DMS 273 (cell line): ENCODE results near the gene FBXL2.

ENCODE experiments used
- DNase-seq: peaks from one replicate; lab custom pipeline; 2025; ENCODE audit not compliant: unreplicated experiment; lab: John Stamatoyannopoulos, UW

Gene FBXL2, protein sequence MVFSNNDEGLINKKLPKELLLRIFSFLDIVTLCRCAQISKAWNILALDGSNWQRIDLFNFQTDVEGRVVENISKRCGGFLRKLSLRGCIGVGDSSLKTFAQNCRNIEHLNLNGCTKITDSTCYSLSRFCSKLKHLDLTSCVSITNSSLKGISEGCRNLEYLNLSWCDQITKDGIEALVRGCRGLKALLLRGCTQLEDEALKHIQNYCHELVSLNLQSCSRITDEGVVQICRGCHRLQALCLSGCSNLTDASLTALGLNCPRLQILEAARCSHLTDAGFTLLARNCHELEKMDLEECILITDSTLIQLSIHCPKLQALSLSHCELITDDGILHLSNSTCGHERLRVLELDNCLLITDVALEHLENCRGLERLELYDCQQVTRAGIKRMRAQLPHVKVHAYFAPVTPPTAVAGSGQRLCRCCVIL

DNA sequence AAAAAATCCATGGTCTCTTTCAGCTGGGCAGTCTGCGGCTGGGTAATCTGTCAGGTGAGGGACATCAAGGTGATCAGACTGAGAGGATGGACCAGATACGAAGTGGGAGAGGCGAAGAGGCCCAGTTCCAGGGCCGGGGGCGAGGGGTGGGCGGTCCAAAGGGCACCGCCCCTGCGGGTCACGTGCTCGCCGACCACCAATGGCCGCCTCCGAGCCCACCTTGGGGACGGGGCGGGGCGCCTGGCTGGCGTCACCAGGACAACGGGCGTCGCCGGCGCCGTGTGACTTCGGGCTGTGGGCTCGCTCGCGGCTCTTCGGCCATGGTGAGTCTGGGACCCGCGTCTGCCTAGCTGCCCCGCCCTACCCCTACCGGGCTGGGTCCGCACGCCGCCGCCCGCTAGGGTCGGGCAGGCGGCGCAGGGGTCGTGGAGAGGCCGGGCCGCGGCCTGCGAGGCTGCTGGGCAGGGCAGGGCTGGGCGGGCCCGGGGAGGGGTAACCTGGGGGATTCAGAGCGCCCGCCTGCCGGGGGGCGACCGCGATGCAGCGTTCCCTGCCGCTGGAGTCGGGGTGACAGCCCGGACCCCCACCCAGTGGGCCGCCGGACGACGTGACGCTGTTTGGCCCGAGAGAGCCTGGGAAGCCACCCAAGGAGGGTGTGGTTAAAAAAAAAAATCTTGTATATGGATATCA is at the start of gene FBXL2:
Gene FBXL2 (plus strand): TSS at position 250 of the 690 bp plus-strand sequence. CDS start 71 bp downstream, at position 321.
- DNase-seq, result peak; percentile 92

DNA sequence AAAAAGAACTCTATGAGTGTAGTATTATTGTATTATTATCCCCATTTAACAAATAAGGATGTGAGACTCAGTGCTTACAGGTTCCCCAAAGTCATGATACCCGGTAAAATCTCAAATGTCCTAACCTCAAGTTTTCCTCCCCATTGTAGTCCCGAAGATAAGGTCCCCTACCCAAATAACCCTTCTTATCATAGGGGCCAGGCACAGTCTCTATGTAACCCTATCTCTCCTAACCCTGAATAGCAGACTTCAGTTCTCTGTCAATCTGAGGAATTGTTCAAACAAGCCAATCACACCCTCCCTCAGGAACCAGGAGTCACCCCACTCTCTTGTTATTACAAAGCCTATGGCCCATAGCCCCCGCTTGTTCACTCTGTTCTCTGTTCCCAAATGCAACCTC is 48.2 kb upstream of the FBXL2 start:
- DNase-seq, result no peak

DNA sequence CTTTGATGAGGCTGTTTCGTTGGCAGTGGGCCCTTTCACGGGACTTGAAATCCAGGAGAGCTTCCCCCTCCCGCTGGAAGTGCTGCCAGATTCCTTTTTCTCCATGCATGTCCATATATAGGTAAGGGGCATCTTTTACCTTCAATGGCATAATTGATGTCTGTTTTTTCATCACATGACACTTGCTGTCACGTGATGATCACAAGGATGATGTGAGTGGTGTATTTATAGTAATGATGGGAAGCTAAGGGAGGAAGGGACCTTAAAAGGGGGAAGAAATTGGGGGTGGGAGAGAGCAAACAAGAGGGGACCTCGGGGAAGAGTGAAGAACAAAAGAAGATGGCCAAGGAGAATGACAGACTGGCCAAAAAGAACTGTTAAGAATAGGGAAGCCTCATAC is 47.3 kb upstream of the FBXL2 start:
- DNase-seq, result no peak

DNA sequence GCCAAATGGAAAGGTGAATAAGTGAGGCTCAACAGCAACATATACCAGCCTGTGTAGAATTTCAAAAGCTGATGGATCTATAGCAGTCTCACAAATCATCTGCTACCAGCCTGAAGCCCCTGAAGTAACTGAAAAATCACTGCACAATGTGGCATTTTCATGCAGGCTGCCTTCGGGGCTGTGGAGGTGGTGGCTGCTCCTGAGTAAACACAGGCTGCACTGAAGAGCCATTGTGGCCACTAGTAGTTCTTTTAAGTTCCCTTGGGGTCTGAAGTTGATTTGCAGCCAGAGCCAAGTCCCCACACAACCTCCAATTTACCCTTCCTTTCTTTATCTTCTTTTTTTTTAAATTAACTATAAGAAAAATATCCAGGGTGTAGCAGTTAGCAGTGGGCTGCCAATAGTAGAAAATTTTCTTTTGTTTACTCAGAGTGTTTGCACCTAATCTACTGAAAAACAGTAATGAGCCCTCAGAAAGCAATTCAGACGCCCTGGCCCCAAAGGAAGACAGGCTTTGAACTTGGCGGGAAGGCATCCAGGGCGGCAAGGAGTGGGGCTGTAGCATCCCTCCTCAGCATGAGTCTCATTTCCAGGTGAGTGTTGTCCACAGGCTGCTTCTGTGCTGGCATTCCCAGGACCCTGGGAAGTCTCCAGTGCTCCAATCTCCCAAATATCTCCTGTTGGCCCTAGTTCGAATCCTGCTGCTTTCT is 45.3 kb upstream of the FBXL2 start:
- no peak for DNase-seq

DNA sequence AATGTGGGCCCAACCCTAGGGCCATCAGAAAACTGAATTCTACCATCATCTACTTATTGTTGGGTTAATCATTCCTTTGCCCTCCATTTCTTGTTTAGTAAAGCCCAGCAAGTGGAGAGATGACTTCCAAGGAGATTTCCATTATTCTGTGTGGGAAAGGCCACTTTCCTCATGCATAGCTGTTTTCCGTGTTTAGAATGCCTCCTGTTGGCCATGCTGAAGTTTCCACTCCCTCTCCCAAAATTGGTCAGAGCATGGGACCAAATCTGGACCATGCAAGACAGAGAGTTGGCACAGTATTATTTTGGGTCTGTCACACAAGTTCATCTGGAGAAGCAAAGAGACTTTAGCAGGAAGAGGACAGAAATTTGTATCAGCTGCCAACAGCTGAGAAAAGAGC is 43.4 kb upstream of the FBXL2 start:
- DNase-seq, result no peak

DNA sequence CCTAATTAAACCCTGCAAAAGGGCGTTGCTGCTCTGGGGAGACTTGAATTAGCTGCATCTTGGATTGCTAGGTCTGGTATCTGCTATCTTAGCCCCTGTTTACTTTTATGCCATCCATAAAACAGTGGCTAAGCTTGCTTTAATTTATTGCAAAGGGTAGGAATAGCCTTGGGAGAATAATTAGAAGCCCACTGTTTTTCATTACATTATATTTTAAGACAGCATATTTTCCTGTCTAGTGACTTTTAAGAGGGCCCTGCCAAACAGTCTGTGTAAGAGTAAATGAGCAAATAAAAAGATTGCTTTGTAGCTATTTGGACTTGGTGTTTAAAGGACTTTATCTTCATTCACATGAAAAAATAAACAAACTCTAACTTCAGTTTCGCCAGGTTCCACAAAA is 41.2 kb upstream of the FBXL2 start:
- DNase-seq, result no peak

DNA sequence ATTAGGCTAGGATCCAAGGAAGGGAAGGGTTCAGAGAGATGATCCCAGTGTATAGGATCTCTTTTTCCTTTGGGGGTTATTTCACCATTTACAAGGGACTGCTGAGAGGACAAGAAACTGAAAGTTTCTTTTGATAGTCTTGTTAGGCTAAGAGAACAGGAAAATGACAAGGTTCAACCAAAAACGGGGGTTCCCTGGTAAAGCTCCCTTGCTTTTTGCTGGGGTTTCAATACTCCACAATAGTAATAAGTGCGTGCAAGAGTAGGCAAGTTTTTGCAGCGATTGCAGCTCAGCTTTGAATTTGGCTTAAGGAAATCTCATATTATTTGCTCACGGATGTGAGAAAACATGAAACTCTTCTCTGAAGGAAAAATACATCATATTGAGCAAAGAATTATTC is 39.8 kb upstream of the FBXL2 start:
- no peak for DNase-seq

DNA sequence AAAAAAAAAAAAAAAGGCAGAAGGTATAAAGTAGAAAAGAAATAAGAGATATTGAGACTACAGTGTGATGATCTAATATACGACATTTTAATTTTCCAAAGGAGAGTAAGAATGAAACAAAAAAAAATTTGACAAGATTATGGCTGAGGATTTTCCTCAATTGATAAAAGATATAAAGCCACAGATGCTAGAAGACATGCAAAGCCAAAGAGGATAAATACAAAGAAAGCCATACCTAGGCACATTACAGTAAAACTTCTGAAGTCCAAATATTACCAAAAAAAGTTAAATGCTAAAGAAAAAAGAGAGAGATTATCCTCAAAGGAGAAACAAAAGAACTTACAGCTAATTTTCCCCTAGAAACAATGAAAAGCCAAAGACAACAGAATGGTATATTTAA is 38.3 kb upstream of the FBXL2 start:
- DNase-seq, result no peak

DNA sequence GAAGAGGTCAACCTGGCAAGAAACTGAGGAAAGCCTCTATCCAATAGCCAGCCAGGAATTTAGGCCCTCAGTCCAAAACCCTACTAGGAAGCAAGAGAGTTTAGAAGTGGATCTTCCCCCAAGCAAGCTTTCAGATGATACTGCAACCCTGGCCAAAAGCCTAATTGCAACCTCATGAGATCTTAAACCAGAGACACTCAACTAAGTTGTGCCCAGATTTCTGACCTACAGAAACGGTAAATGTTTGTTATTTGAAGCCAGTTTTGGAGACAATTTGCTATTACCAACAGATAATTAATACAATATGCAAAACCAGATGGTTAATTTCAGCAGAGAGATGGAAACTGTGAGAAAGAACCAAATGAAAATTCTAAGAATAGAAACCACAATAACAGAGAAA is 37.0 kb upstream of the FBXL2 start:
- no peak for DNase-seq

DNA sequence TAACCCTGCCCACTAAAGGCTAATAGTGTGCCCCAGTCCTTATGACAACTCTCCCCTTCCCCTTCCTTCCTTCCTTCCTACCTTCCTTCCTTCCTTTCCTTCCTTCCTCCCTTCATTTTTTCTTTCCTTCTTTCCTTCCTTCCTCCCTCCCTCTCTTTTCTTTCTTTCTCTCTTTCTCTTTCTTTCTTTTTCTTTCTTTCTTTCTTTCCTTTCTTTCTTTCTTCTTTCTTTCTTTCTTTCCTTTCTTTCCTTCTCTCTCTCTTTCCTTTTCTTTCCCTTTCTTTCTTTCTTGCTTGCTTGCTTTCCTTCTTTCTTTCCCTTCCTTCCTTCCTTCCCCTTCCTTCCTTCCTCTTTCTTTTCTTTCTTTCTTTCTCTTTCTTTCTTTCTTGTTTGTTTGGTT is 30.5 kb upstream of the FBXL2 start:
- DNase-seq, result no peak

DNA sequence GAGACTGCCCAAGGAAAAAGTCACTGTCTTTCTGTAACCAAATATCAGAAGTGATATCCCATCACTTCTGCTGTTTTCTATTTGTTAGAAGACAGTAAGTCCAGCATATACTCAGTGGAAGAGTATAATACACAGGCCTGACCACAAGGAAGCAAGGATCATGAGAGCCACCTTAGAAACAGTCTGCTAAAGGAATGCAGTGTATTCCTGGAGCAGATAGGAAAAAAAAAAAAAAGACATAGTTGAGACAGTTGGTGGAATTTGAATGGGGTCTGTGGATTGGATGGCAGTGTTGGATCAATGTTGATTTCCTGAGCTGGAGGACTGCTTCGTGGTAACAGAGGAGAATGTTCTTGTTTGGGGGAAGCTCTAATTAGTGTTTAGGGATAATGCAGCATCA is 26.5 kb upstream of the FBXL2 start:
- DNase-seq, result no peak

DNA sequence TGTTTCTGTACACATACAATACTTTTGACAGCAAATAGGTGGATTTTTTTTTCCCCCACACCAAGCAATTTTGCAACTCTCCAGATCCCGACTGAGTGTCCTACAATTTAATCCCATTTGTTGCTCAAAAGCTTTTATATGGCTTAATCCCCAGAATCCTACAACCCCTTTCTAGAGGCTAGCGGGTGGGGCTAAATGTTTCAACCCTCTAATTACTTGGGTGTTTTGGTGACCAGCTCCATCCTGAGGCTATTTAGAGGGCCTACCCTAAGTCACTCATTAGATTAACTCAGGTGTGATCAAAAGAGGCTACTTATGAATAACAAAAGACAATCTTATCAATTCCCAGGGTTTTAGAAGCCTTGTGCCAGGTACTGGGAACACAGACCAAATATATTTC is 21.0 kb upstream of the FBXL2 start:
- no peak for DNase-seq

DNA sequence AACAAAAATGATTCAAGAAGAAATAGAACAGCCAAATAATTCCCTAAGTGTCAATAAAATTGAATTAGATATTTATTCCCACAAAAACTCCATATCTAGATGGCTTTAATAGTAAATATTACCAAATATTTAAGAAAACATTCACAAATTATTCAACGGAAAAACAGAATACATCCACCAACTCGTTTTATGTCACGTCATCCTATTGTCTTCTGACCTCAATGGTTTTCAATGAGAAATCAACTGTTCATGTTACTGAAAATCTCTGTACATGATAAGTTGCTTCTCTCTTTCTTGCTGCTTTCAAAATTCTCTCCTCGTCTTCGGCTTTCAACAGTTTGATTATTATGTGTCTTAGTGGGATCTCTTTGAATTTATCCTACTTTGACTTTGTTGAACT is 17.1 kb upstream of the FBXL2 start:
- DNase-seq, result no peak

DNA sequence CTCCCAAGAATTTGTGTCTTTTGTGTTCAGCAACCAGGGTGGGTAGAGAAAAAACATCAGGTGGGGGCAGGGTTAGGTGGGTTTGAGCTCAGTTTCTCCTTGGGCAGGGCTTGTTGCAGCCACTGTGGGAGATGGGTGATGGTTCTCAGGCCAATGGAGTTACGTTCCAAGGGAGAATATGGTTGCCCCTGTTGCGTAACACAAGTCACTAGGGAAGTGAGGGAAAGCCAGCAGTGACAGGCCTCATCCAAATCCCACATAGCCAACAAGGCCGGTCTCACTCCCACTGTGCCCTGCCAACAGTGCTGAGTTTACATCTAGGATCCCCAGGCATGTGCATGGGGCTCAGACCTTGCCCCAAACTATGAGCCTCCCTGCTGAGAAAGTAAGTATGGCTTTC is 7.9 kb upstream of the FBXL2 start:
- no peak for DNase-seq

DNA sequence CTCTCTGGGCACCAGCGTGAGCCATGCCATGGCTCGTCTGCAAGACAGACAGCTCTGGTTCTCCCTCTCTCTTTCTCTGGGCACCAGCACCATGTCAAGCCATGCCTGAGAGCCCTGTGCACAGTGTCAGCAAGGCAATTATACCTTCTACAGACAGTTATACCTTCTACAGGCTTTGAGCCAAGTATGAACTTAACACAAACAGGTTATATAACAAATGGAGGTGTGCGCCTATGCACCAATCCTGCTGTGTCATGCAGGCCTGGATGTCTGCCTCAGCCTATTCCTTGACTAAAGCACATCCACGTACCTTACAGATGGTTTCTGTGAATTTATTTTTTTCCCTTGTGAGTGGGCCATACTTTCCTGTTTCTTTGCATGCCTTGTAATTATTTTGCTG is 5.9 kb upstream of the FBXL2 start:
- DNase-seq, result no peak

DNA sequence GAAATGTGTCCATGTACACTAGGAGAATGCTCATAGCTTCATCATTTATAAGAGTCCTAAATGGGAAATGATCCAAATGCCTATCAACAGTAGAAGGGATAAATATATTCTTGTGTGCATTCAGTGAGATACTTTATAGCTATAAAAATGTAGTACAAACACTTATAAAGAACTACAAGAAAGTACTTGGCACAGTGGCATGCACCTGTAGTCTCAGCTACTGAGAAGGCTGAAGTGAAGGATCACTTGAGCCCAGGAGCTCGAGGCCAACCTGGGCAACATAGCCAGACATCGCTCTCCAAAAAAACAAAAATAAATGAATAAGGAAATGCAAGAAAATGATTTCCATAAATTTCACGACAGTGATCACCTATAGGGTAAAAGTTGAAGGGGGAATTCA is 3.6 kb upstream of the FBXL2 start:
- DNase-seq, result no peak

DNA sequence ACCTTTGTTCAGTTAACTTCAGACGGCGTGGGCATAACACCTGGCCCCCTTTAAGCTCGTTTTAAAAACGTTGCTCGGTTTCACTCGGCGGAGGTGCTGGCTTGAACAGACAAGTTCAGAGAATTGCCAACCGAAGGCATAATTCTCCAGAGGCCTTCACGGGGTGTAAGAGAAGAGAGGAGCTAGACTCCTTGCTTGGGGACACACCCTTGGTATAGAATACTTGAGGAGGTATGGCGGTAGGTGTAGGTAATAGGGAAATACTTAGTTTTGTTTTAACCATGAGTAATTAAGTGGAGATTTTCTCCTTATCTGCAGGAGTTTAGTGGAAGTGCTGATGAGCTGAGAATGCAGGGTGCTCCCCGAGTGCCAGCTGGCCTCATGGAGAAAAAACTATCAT is 921 bp downstream of the FBXL2 start:
- peak; percentile 55 for DNase-seq

DNA sequence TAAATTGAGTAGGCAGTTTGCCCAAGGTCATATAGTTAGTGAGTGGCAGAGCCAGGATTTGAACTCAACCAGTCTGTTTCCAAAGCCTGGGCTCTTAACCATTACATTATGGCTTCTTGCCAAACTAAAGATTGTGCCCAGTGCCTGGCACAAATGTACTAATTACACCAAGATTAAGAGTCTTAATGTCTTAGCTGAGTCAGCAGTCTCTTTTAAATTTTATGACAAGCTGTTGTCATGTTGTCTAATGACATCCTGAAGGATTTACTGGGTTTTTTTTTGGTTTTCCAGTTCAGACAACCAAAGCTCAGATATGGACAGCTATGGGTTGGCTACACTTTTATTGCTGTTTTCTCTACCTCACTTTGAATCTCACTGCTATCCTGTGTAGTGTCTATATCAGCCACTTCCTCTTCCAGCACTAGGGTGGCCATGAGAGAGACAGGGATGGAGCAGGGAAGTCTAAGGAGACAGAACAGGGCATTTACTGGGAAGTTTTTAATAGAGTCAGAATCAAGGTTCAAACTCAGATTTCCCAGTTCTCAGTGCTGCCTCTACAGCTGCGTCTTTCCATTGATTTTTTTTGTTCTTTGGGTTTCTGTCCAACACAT is 10.5 kb downstream of the FBXL2 start:
- peak; percentile 4 for DNase-seq

DNA sequence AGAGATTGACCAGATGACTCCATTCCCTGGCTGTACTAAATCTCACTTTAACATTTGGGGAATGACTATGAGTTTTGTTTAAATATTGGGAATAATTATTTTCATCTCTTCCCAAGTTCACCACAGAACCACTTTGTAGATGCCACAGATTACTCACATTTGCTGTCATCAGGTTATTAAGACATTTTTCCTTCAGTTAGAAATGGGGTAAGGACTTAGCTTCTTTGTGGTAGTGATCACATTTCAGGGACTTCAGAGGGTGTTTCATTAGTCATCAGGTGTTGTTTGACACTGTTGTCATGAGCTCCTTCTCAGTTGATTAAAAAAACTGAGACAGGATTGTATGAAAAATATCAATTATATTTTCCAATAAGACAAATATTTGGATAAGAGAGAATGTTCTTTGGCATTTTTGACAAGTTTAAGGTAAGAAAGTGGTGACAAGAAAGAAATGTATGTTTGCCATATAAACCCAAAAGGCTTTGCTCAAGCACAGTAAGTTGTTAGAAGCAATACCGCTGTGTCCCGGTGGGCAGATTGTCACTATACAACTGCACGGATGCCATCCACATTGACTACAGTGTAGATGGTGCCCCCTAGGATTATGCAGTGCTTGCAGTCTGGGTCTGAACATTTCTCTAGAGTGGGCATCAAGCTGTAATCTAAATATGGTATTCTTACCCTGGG is 22.3 kb downstream of the FBXL2 start:
- no peak for DNase-seq

DNA sequence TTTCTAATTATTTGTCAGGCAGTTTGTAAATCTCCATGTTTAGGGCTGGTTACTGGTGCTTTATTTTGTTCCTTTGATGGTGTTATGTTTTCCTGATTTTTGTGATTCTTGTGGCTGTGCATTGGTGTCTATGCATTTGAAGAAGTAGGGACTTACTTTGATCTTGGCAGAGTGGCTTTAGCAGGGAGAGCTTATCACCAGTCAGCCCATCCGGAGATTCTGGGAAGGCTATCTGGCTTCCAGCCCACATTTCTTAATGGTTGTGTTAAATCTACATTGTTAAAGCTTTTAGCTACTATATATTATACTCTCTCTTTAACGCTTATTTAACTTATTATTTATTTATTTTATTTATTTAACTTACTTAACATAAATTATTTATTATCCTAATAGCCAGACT is 35.1 kb downstream of the FBXL2 start:
- DNase-seq, result no peak

DNA sequence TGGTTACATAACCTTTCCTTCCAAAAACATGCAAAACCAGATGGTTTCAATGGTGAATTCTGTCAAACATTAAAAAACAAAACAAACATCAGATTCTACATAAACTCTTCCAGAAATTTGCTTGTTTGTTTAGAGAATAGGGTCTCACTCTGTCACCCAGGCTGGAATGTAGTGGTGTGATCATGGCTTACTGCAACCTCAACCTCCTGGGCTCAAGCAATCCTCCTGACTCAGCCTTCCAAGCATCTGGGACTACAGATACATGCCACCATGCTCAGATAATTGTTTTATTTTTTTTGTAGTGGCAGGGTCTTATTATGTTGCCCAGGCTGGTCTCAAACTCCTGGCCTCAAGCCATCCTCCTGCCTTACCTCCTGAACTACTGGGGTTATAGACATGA is 36.1 kb downstream of the FBXL2 start:
- no peak for DNase-seq
